Stimulated activated CD8-positive, alpha-beta memory T cell treated with anti-CD3 and anti-CD28 coated beads, Interleukin-12 subunit alpha, Interleukin-12 subunit beta, amount 100 ng/mL, for 24 hours (primary cell): ENCODE results near the gene FAXDC2.

ENCODE experiments used
- DNase-seq: peaks from one replicate; pipeline ENCODE4 v3.0.0-alpha.2; 2020; ENCODE audit errors: extremely low read depth

The FAXDC2 gene

GRCh38 chr5:154797762-154798161, 52.6 kb downstream of the FAXDC2 start:
- no peak for DNase-seq

- DNase-seq, result no peak
These were observed 55.2 kb downstream of the FAXDC2 start for GRCh38 chr5:154795235-154795596.

GRCh38 chr5:154794525-154795234, 55.7 kb downstream of the FAXDC2 start:
- DNase-seq, result no peak

- DNase-seq, result no peak
These were observed 56.5 kb downstream of the FAXDC2 start for GRCh38 chr5:154793599-154794524.

GRCh38 chr5:154791535-154791934, 58.9 kb downstream of the FAXDC2 start:
- no peak for DNase-seq

- no peak for DNase-seq
These were observed 62.2 kb downstream of the FAXDC2 start for GRCh38 chr5:154788212-154788611.

- no peak for DNase-seq
These were observed 64.0 kb downstream of the FAXDC2 start for GRCh38 chr5:154786414-154786813.

GRCh38 chr5:154784856-154785255, 65.5 kb downstream of the FAXDC2 start:
- no peak for DNase-seq

GRCh38 chr5:154783774-154784460, 66.5 kb downstream of the FAXDC2 start:
- no peak for DNase-seq

- DNase-seq, result no peak
These were observed 67.4 kb downstream of the FAXDC2 start for GRCh38 chr5:154782812-154783592.

GRCh38 chr5:154782326-154782725, 68.1 kb downstream of the FAXDC2 start:
- no peak for DNase-seq

- no peak for DNase-seq
These were observed 70.3 kb downstream of the FAXDC2 start for GRCh38 chr5:154780128-154780527.

- no peak for DNase-seq
These were observed 71.3 kb downstream of the FAXDC2 start for GRCh38 chr5:154779105-154779504.

GRCh38 chr5:154778534-154778933, 71.9 kb downstream of the FAXDC2 start:
- no peak for DNase-seq

GRCh38 chr5:154776167-154776566, 74.2 kb downstream of the FAXDC2 start:
- no peak for DNase-seq

GRCh38 chr5:154773326-154773725, 77.1 kb downstream of the FAXDC2 start:
- no peak for DNase-seq

- DNase-seq, result no peak
These were observed 79.0 kb downstream of the FAXDC2 start for GRCh38 chr5:154771383-154771901.

- DNase-seq, result no peak
These were observed 80.3 kb downstream of the FAXDC2 start for GRCh38 chr5:154770111-154770510.
